ENCODE measurements around the gene KIF19.

GRCh38 chr17:74383141-74383540 is 57.1 kb downstream of the KIF19 start:
- no peak for TF ChIP-seq CTCF (optimal IDR thresholded peaks at IDR 0.05 in 1 of 3, IDR thresholded peaks at IDR 0.05 in 1 of 3, conservative IDR thresholded peaks at IDR 0.05 in 1 of 3; ENCODE audit: extremely low read depth in 1 of 3, insufficient read depth in 2 of 3, low read length in 3 of 3)
- no peak for TF ChIP-seq EZH2 (IDR thresholded peaks at IDR 0.05; ENCODE audit: low read length)
